Stimulated activated CD4-positive, alpha-beta T cell treated with anti-CD3 and anti-CD28 coated beads, Interleukin-15, amount 100 ng/mL, for 48 hours (primary cell): ENCODE data around the gene BTLA.
"Not testable (repeated sequence)": the region's sequence is repeated elsewhere in the genome, so short reads cannot be mapped to it uniquely, and the experiment has no call there.

ENCODE experiments used
- DNase-seq, 2 donors: peaks; one replicate each; pipeline ENCODE4 v3.0.0-alpha.2; 2020; ENCODE audit warnings: low read depth in 2 of 2

Gene BTLA

GRCh38 chr3:112498914-112499711 lies at the start of gene BTLA:
Gene BTLA (minus strand): TSS chr3:112499472. CDS start chr3:112499358, 114 bp downstream.
- no peak for DNase-seq

- no peak for DNase-seq
These were observed 47.0 kb upstream of the BTLA start for GRCh38 chr3:112546216-112546759.

- no peak for DNase-seq
These were observed 40.8 kb upstream of the BTLA start for GRCh38 chr3:112539825-112540650.

GRCh38 chr3:112531358-112531781 lies 32.1 kb upstream of the BTLA start:
- DNase-seq, result no peak

GRCh38 chr3:112530573-112530972 lies 31.3 kb upstream of the BTLA start:
- no peak for DNase-seq

- not testable (repeated sequence) for DNase-seq
These were observed 24.9 kb upstream of the BTLA start for GRCh38 chr3:112524127-112524526.

- no peak for DNase-seq
These were observed 20.2 kb upstream of the BTLA start for GRCh38 chr3:112519424-112520001.

- not testable (repeated sequence) for DNase-seq
These were observed 19.7 kb upstream of the BTLA start for GRCh38 chr3:112518970-112519369.

- no peak for DNase-seq
These were observed 15.4 kb upstream of the BTLA start for GRCh38 chr3:112514527-112515128.

- DNase-seq, result no peak
These were observed 13.0 kb upstream of the BTLA start for GRCh38 chr3:112512320-112512719.

GRCh38 chr3:112508860-112509259 lies 9.6 kb upstream of the BTLA start:
- DNase-seq, result no peak

GRCh38 chr3:112508261-112508660 lies 9.0 kb upstream of the BTLA start:
- DNase-seq, result no peak

GRCh38 chr3:112505907-112506306 lies 6.6 kb upstream of the BTLA start:
- no peak for DNase-seq

GRCh38 chr3:112504123-112504522 lies 4.9 kb upstream of the BTLA start:
- no peak for DNase-seq

GRCh38 chr3:112503304-112503972 lies 4.2 kb upstream of the BTLA start:
- no peak for DNase-seq

GRCh38 chr3:112500621-112501020 lies 1.3 kb upstream of the BTLA start:
- DNase-seq, result no peak

- no peak for DNase-seq
These were observed 1.2 kb downstream of the BTLA start for GRCh38 chr3:112497897-112498548.

GRCh38 chr3:112496366-112497067 lies 2.8 kb downstream of the BTLA start:
- DNase-seq, result no peak

- not testable (repeated sequence) for DNase-seq
These were observed 4.9 kb downstream of the BTLA start for GRCh38 chr3:112494448-112494767.

GRCh38 chr3:112492124-112492523 lies 7.1 kb downstream of the BTLA start:
- DNase-seq, result no peak
